ENCODE measurements around the gene SEC14L5. TPM values are rescaled to one million over a fixed set of nuclear protein-coding genes. Genes with fewer than 3 reads are reported as not detected.
A peak's percentile ranks its signal among the peaks of the same experiment; 100 is the strongest.
"Not testable (repeated sequence)": the region's sequence is repeated elsewhere in the genome, so short reads cannot be mapped to it uniquely, and the experiment has no call there.

Gene SEC14L5
- total RNA-seq, 8 experiments from 2014 or later: 0.04 to 2.0 (median 1.0) TPM

- 50 to 100% (median 73%) methylated on average over 1 to 11 of the region's 18 CpGs; no CpG with 5 or more reads in 2 of the 10 experiments for WGBS, 10 experiments
- Histone ChIP-seq H3K4me1 (replicated peaks in 1 of 2) (no peaks in the 10 kb centered on the region), H3K27ac (no peak overlapping the region), H3K4me3 (no peak overlapping the region)
- ATAC-seq (replicated peaks in 6 of 8): peak in 1 of 8 experiments; percentile 30
- in situ Hi-C loops (cut with MboI; ENCODE audit: low pct_unique_long_range_greater_than_20kb in 2 of 9, low sequenced_read_pairs in 9 of 9, unreplicated experiment in 9 of 9): no loop called here
Observed at GRCh38 chr16:4922721-4923342, 35.3 kb upstream of the SEC14L5 start.

GRCh38 chr16:4923853-4924252 lies 34.3 kb upstream of the SEC14L5 start:
- ATAC-seq (replicated peaks in 6 of 8): no peak
- Histone ChIP-seq H3K4me1 (replicated peaks in 1 of 2) (no peaks in the 10 kb centered on the region), H3K4me3 (no peak overlapping the region), H3K27ac (no peak overlapping the region)
- in situ Hi-C loops (cut with MboI; ENCODE audit: low pct_unique_long_range_greater_than_20kb in 2 of 9, low sequenced_read_pairs in 9 of 9, unreplicated experiment in 9 of 9): no loop called here
- 49 to 100% (median 71%) methylated on average over 2 to 6 of the region's 6 CpGs; no CpG with 5 or more reads in 2 of the 10 experiments for WGBS, 10 experiments

- peak in 5 of 8 experiments; percentile 12 to 63 (median 31) for ATAC-seq (replicated peaks in 6 of 8)
- 0 to 60% (median 43%) methylated on average over 1 to 5 of the region's 12 CpGs; no CpG with 5 or more reads in 4 of the 10 experiments for WGBS, 10 experiments
- H3K27ac ChIP-seq: no peak overlapping the region
- H3K4me1 ChIP-seq (replicated peaks in 1 of 2): no peaks in the 10 kb centered on the region
- in situ Hi-C loops (cut with MboI; ENCODE audit: low pct_unique_long_range_greater_than_20kb in 2 of 9, low sequenced_read_pairs in 9 of 9, unreplicated experiment in 9 of 9): no loop called here
- H3K4me3 ChIP-seq: no peak overlapping the region
Observed at GRCh38 chr16:4924593-4925292, 33.4 kb upstream of the SEC14L5 start.

GRCh38 chr16:4925293-4925607 lies 32.9 kb upstream of the SEC14L5 start:
- H3K4me1 ChIP-seq (replicated peaks in 1 of 2): no peaks in the 10 kb centered on the region
- H3K4me3 ChIP-seq: no peak overlapping the region
- WGBS, 10 experiments: 50 to 80% (median 63%) methylated on average over 1 to 5 of the region's 5 CpGs; no CpG with 5 or more reads in 5 of the 10 experiments
- in situ Hi-C loops (cut with MboI; ENCODE audit: low pct_unique_long_range_greater_than_20kb in 2 of 9, low sequenced_read_pairs in 9 of 9, unreplicated experiment in 9 of 9): no loop called here
- no peak for ATAC-seq (replicated peaks in 6 of 8)
- no peak overlapping the region for H3K27ac ChIP-seq

- WGBS, 10 experiments: 60 to 100% (median 92%) methylated on average over 1 to 3 of the region's 5 CpGs; no CpG with 5 or more reads in 4 of the 10 experiments
- Histone ChIP-seq H3K4me1 (replicated peaks in 1 of 2) (no peaks in the 10 kb centered on the region), H3K27ac (no peak overlapping the region), H3K4me3 (no peak overlapping the region)
- ATAC-seq (replicated peaks in 6 of 8): no peak
- in situ Hi-C loops (cut with MboI; ENCODE audit: low pct_unique_long_range_greater_than_20kb in 2 of 9, low sequenced_read_pairs in 9 of 9, unreplicated experiment in 9 of 9): no loop called here
Observed at GRCh38 chr16:4925791-4926190, 32.3 kb upstream of the SEC14L5 start.

- no peak for ATAC-seq (replicated peaks in 6 of 8)
- Histone ChIP-seq H3K4me3 (no peak overlapping the region), H3K27ac (no peak overlapping the region), H3K4me1 (replicated peaks in 1 of 2) (no peaks in the 10 kb centered on the region)
- 67 to 100% (median 100%) methylated on average over 1 to 2 of the region's 2 CpGs for WGBS, 10 experiments
- in situ Hi-C loops (cut with MboI; ENCODE audit: low pct_unique_long_range_greater_than_20kb in 2 of 9, low sequenced_read_pairs in 9 of 9, unreplicated experiment in 9 of 9): no loop called here
Observed at GRCh38 chr16:4926928-4927327, 31.2 kb upstream of the SEC14L5 start.

- in situ Hi-C loops (cut with MboI; ENCODE audit: low pct_unique_long_range_greater_than_20kb in 2 of 9, low sequenced_read_pairs in 9 of 9, unreplicated experiment in 9 of 9): no loop called here
- Histone ChIP-seq H3K27ac (no peak overlapping the region), H3K4me3 (no peak overlapping the region), H3K4me1 (replicated peaks in 1 of 2) (no peaks in the 10 kb centered on the region)
- no peak for ATAC-seq (replicated peaks in 6 of 8)
- WGBS, 10 experiments: 33 to 100% (median 65%) methylated on average over 1 of the region's 2 CpGs; no CpG with 5 or more reads in 6 of the 10 experiments
Observed at GRCh38 chr16:4927661-4928060, 30.5 kb upstream of the SEC14L5 start.

GRCh38 chr16:4928227-4928626 lies 29.9 kb upstream of the SEC14L5 start:
- in situ Hi-C loops (cut with MboI; ENCODE audit: low pct_unique_long_range_greater_than_20kb in 2 of 9, low sequenced_read_pairs in 9 of 9, unreplicated experiment in 9 of 9): no loop called here
- ATAC-seq (replicated peaks in 6 of 8): no peak
- WGBS, 10 experiments: 20 to 100% (median 64%) methylated on average over 1 to 5 of the region's 6 CpGs; no CpG with 5 or more reads in 4 of the 10 experiments
- H3K27ac ChIP-seq: no peak overlapping the region
- no peak overlapping the region for H3K4me3 ChIP-seq
- H3K4me1 ChIP-seq (replicated peaks in 1 of 2): no peaks in the 10 kb centered on the region

- in situ Hi-C loops (cut with MboI; ENCODE audit: low pct_unique_long_range_greater_than_20kb in 2 of 9, low sequenced_read_pairs in 9 of 9, unreplicated experiment in 9 of 9); H3K4me1 ChIP-seq (replicated peaks in 1 of 2); H3K4me3 ChIP-seq; ATAC-seq (replicated peaks in 6 of 8); H3K27ac ChIP-seq: not testable (repeated sequence)
- 60 to 100% (median 92%) methylated on average over 1 to 4 of the region's 4 CpGs; no CpG with 5 or more reads in 4 of the 10 experiments for WGBS, 10 experiments
Observed at GRCh38 chr16:4929619-4930018, 28.5 kb upstream of the SEC14L5 start.

- 0 to 90% (median 70%) methylated on average over 1 to 4 of the region's 11 CpGs; no CpG with 5 or more reads in 3 of the 10 experiments for WGBS, 10 experiments
- no peak overlapping the region for H3K27ac ChIP-seq
- peaks cover 0 to 5% of the 10 kb centered on the region in 2 donors for H3K4me1 ChIP-seq (replicated peaks in 1 of 2)
- H3K4me3 ChIP-seq: no peak overlapping the region
- no peak for ATAC-seq (replicated peaks in 6 of 8)
- in situ Hi-C loops (cut with MboI; ENCODE audit: low pct_unique_long_range_greater_than_20kb in 2 of 9, low sequenced_read_pairs in 9 of 9, unreplicated experiment in 9 of 9): no loop called here
Observed at GRCh38 chr16:4931381-4931780, 26.7 kb upstream of the SEC14L5 start.

GRCh38 chr16:4933433-4933832 lies 24.7 kb upstream of the SEC14L5 start:
- no peak for ATAC-seq (replicated peaks in 6 of 8)
- H3K4me1 ChIP-seq (replicated peaks in 1 of 2): peaks cover 0 to 5% of the 10 kb centered on the region in 2 donors
- 0 to 80% (median 49%) methylated on average over 1 to 8 of the region's 8 CpGs; no CpG with 5 or more reads in 4 of the 10 experiments for WGBS, 10 experiments
- no peak overlapping the region for H3K4me3 ChIP-seq
- in situ Hi-C loops (cut with MboI; ENCODE audit: low pct_unique_long_range_greater_than_20kb in 2 of 9, low sequenced_read_pairs in 9 of 9, unreplicated experiment in 9 of 9): no loop called here
- H3K27ac ChIP-seq: no peak overlapping the region

- peaks cover 0 to 5% of the 10 kb centered on the region in 2 donors for H3K4me1 ChIP-seq (replicated peaks in 1 of 2)
- 40 to 100% (median 77%) methylated on average over 1 to 13 of the region's 15 CpGs; no CpG with 5 or more reads in 3 of the 10 experiments for WGBS, 10 experiments
- no peak overlapping the region for H3K27ac ChIP-seq
- no peak overlapping the region for H3K4me3 ChIP-seq
- ATAC-seq (replicated peaks in 6 of 8): no peak
- in situ Hi-C loops (cut with MboI; ENCODE audit: low pct_unique_long_range_greater_than_20kb in 2 of 9, low sequenced_read_pairs in 9 of 9, unreplicated experiment in 9 of 9): no loop called here
Observed at GRCh38 chr16:4933871-4934395, 24.2 kb upstream of the SEC14L5 start.

- 86 to 100% (median 100%) methylated on average over 1 to 2 of the region's 6 CpGs; no CpG with 5 or more reads in 7 of the 10 experiments for WGBS, 10 experiments
- H3K4me3 ChIP-seq: no peak overlapping the region
- ATAC-seq (replicated peaks in 6 of 8): no peak
- in situ Hi-C loops (cut with MboI; ENCODE audit: low pct_unique_long_range_greater_than_20kb in 2 of 9, low sequenced_read_pairs in 9 of 9, unreplicated experiment in 9 of 9): no loop called here
- no peak overlapping the region for H3K27ac ChIP-seq
- H3K4me1 ChIP-seq (replicated peaks in 1 of 2): peaks cover 0 to 5% of the 10 kb centered on the region in 2 donors
Observed at GRCh38 chr16:4934591-4934990, 23.5 kb upstream of the SEC14L5 start.
